ENCODE results near the gene NR6A1. TPM values are rescaled to one million over a fixed set of nuclear protein-coding genes. Genes with fewer than 3 reads are reported as not detected.

Gene NR6A1
- total RNA-seq, 1 donor from 2014 or later = 302 TPM

GRCh38 chr9:124502711-124503702, 268.1 kb downstream of the NR6A1 start:
- H3K36me3 ChIP-seq = no peaks in the 10 kb centered on the region
- peak overlapping the region; percentile 71 for H3K4me3 Mint-ChIP-seq
- H4K20me1 ChIP-seq (ENCODE audit: low read depth) = no peaks in the 10 kb centered on the region
- H3K9me3 ChIP-seq (ENCODE audit: low read depth) = no peaks in the 10 kb centered on the region
- H3K79me2 ChIP-seq (ENCODE audit: low read depth) = no peaks in the 10 kb centered on the region
- no peak overlapping the region for H3K27ac Mint-ChIP-seq
- H3K27me3 Mint-ChIP-seq (ENCODE audit: insufficient read depth, low read depth) = peaks cover 37% of the 10 kb centered on the region
- peak overlapping the region; percentile 75 for H2AFZ ChIP-seq (replicated peaks)
- DNase-seq (ENCODE audit: low spot score) = peak; percentile 64
- peak overlapping the region; percentile 35 for H3K4me3 ChIP-seq
- no peak overlapping the region for H3K9ac ChIP-seq
- TF ChIP-seq EZH2phosphoT487 (IDR thresholded peaks at IDR 0.05) (peak; percentile 23), CTCF (IDR thresholded peaks at IDR 0.05) (no peak)
- no peaks in the 10 kb centered on the region for H3K9me3 Mint-ChIP-seq
- H3K27me3 ChIP-seq = peaks cover 75% of the 10 kb centered on the region
- H3K4me1 ChIP-seq = peaks cover 6% of the 10 kb centered on the region
- no peaks in the 10 kb centered on the region for H3K36me3 Mint-ChIP-seq
- peak overlapping the region; percentile 71 for H3K4me2 ChIP-seq
- H3K4me1 Mint-ChIP-seq = peaks cover 9% of the 10 kb centered on the region
- no peak overlapping the region for H3K27ac ChIP-seq
- peaks cover 19% of the 10 kb centered on the region for H3F3A ChIP-seq (ENCODE audit: low read depth)

GRCh38 chr9:124501771-124502320, 269.3 kb downstream of the NR6A1 start:
- Mint-ChIP-seq H3K36me3 (no peaks in the 10 kb centered on the region), H3K4me3 (peak overlapping the region; percentile 43), H3K4me1 (peaks cover 14% of the 10 kb centered on the region), H3K27me3 (ENCODE audit: insufficient read depth, low read depth) (peaks cover 40% of the 10 kb centered on the region), H3K27ac (no peak overlapping the region), H3K9me3 (no peaks in the 10 kb centered on the region)
- peaks cover 6% of the 10 kb centered on the region for H3K4me1 ChIP-seq
- no peak overlapping the region for H3K9ac ChIP-seq
- no peak overlapping the region for H2AFZ ChIP-seq (replicated peaks)
- peaks cover 19% of the 10 kb centered on the region for H3F3A ChIP-seq (ENCODE audit: low read depth)
- no peaks in the 10 kb centered on the region for H3K36me3 ChIP-seq
- no peaks in the 10 kb centered on the region for H3K9me3 ChIP-seq (ENCODE audit: low read depth)
- DNase-seq (ENCODE audit: low spot score) = no peak
- H3K27ac ChIP-seq = no peak overlapping the region
- H3K27me3 ChIP-seq = peaks cover 75% of the 10 kb centered on the region
- H3K4me2 ChIP-seq = no peak overlapping the region
- no peak for TF ChIP-seq EZH2phosphoT487 (IDR thresholded peaks at IDR 0.05)
- no peak for TF ChIP-seq EZH2 (IDR thresholded peaks at IDR 0.05)
- TF ChIP-seq CTCF (IDR thresholded peaks at IDR 0.05) = no peak
- H3K4me3 ChIP-seq = no peak overlapping the region
- no peaks in the 10 kb centered on the region for H4K20me1 ChIP-seq (ENCODE audit: low read depth)
- H3K79me2 ChIP-seq (ENCODE audit: low read depth) = no peaks in the 10 kb centered on the region

GRCh38 chr9:124500796-124501611, 270.1 kb downstream of the NR6A1 start:
- Mint-ChIP-seq H3K9me3 (no peaks in the 10 kb centered on the region), H3K4me3 (no peak overlapping the region), H3K27ac (peak overlapping the region; percentile 1), H3K4me1 (peaks cover 17% of the 10 kb centered on the region), H3K27me3 (ENCODE audit: insufficient read depth, low read depth) (peaks cover 34% of the 10 kb centered on the region), H3K36me3 (no peaks in the 10 kb centered on the region)
- Histone ChIP-seq H3K79me2 (ENCODE audit: low read depth) (no peaks in the 10 kb centered on the region), H3K36me3 (no peaks in the 10 kb centered on the region), H3F3A (ENCODE audit: low read depth) (peaks cover 19% of the 10 kb centered on the region), H2AFZ (replicated peaks) (no peak overlapping the region), H3K4me3 (no peak overlapping the region), H3K4me2 (no peak overlapping the region), H3K27ac (no peak overlapping the region), H3K27me3 (peaks cover 68% of the 10 kb centered on the region), H3K9ac (no peak overlapping the region), H4K20me1 (ENCODE audit: low read depth) (no peaks in the 10 kb centered on the region), H3K9me3 (ENCODE audit: low read depth) (no peaks in the 10 kb centered on the region), H3K4me1 (no peaks in the 10 kb centered on the region)
- no peak for DNase-seq (ENCODE audit: low spot score)
- no peak for TF ChIP-seq EZH2phosphoT487 (IDR thresholded peaks at IDR 0.05)
- TF ChIP-seq CTCF (IDR thresholded peaks at IDR 0.05) = no peak
- no peak for TF ChIP-seq EZH2 (IDR thresholded peaks at IDR 0.05)

All from neural progenitor cell (in vitro differentiated cells).